ENCODE results near the gene ATP1A1. TPM values are rescaled to one million over a fixed set of nuclear protein-coding genes. Genes with fewer than 3 reads are reported as not detected.

Gene ATP1A1
- polyA plus RNA-seq, 1 donor = 125 TPM

DNA sequence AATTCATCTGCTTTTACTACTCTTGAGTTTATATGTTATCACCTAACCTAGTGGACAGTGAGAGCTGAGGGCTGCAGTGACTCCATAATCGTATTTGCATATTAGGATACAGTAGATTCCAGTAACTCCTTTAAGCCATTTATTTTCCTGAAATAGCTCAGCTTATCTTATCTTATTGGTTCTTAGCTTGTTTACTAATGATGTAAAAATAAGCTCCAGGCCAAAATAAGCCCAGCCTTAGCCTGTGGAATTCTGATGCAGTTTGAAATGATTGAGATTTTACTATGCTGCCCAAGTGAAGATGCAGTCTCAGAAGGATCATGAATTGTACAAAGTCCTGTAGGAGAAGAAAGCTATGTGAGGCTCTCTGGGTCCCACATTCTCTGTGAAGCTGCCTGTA lies 18.1 kb downstream of the ATP1A1 start:
- no peak for DNase-seq

- no peak for DNase-seq
Observed at GRCh38 chr1:116392717-116393404, 19.8 kb downstream of the ATP1A1 start.

DNA sequence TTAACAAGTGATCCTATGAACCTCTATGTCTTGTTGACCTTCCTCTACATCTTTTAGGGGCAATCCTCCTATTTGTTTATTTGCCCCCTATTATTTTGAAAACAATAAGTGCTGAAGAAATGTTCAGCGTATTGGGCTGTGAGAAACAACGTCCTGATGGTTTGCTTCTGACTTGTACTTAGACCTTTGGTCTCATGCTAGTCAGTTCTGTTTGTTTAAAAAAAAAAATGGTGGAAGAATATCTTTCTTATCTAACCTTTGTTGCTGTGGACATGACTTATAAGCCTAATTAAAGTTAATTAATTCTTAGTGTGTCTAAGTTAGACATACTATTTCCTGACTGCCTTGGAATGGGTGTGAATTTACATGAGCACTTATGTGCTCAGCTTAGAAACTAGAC lies 20.7 kb downstream of the ATP1A1 start:
- no peak for DNase-seq

DNA sequence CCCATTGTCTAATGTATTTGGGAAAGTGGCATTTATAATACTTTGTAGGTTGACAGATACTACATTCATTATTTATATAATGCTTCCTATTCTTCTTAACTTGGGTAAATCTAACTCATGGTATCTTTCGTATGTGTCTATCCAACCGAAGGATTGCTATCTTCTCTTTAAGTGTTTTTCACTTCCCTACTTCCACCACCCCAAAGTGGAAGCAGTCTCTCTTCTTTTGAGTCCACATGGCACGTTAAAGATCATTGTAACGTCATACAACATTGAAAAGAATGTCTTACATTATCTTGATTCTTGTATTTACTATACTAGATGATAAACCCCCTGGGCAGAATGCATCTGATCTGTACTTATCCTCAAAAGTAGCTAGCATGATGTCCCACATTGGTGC lies 21.2 kb downstream of the ATP1A1 start:
- DNase-seq = no peak

GRCh38 chr1:116396769-116397168 lies 23.7 kb downstream of the ATP1A1 start:
- DNase-seq = no peak

- DNase-seq = no peak
Observed at GRCh38 chr1:116397728-116398127, 24.7 kb downstream of the ATP1A1 start.

DNA sequence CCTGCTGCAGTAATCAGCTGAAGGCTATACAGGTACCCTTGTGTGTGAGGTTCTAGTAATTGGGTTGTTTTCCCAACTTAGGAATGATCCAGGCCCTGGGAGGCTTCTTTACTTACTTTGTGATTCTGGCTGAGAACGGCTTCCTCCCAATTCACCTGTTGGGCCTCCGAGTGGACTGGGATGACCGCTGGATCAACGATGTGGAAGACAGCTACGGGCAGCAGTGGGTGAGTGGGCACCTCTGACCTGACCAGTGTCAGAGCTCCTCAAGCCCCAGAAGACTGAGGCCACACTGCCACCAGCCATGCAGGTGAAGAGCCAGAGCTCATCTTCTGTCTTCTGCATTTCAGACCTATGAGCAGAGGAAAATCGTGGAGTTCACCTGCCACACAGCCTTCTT lies 27.7 kb downstream of the ATP1A1 start:
- DNase-seq = no peak

DNA sequence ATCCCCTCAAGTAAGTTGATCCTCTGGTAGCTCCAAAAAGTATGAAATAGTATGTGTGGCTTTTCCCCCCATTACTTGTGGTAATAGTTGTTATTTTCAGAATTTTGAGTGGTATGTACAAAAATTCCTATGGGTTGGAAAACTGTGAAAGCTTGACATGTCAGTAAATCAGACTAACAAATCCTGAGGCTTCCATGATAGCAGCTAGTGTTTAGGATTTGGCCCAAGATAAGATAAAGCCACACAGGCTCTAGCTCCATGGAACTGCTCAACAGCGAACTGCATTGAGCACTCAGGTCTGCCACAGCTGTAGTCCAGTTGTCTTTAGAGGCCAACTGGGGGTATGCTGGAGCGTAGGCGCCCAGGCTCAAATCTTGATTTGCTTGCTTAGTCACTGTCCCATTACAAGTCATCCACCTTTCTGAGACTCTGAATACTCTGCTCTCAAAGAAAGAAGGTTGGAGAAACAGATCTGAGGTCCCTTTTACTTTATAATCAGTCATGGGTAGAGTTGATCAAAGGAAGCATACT lies 28.7 kb downstream of the ATP1A1 start:
- DNase-seq = no peak

DNA sequence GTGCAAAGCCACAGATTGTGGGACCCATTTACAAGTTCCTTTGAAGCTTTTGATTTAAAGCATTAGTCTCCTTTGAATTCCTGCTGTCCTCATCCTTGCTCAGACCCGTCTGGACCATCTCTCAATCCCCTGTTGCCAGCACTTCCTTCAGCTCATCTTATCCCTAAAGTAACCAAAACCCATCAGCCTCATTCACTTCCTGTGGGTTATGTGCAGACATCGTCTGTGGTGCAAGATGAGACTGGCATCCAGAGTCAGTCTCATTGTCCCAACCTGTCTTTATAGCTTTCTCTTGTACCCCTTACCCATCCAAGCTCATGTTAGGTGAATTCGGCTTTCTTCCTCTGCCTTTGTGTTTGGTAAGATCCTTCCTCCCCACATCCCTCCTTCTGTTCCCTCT lies 29.3 kb downstream of the ATP1A1 start:
- no peak for DNase-seq

GRCh38 chr1:116403496-116404136 lies 30.6 kb downstream of the ATP1A1 start:
- no peak for DNase-seq

GRCh38 chr1:116404699-116405098 lies 31.7 kb downstream of the ATP1A1 start:
- no peak for DNase-seq

DNA sequence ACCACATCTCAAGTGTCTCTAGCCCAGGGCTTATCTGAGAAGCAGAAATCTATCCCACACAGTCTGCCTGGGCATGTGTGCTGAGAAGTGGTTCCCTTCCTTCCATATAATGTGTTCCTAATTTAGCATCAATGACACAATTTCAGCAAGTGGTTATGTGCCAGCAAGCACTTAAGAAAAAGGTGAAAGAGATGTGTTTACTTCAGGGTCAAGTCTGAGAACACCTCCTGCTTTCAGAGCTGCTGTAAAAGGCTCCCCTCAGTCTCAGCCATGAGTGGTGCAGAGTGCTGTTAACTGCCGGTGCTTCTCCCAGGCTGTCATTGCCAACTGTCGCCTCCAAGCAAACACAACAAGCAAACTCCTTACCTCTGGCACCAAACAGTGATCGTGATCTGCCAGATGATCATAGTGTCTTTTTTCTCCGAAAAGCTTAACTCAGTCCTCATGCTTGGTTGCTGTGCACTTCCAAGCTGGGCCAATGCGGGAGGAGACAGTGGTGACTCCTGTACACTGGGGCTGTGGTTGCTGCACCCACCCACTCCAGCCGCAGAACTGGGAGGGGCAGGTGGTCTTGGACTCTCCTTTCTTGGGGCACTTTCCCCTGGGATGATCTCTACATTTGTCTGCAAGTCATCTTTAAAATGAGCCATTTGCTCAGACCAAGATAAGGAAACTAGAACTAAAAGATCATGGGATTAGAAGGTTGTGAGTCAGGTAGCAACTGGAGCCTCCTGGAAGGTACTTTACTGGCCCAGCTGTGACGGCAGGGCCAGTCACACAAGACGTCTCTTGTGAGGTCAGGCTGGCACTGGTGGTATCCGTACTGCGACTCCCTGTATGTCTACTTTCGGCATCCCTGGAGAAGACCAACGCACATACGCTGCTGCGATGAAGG lies 32.4 kb downstream of the ATP1A1 start:
- DNase-seq = no peak

DNA sequence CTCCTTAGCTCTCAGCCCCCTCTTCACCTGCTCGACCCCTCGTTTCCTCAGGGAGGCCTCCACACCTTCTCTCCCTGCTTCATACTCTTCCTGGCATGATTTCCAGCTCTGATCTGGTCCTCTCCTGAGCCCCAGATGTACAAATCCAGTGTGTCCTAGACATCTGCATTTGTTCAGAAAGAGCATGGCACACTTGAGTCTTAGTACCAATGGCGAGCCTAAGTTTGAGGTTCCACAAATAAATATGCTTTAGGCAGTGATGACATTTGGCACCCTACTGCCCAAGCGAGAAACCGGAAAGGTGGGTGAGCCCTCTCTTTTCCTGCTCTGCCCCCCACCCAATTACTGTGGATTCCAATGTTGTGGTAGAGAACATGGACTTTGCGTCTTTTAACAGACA lies 34.0 kb downstream of the ATP1A1 start:
- no peak for DNase-seq

GRCh38 chr1:116408193-116408592 lies 35.1 kb downstream of the ATP1A1 start:
- no peak for DNase-seq

- no peak for DNase-seq
Observed at GRCh38 chr1:116408803-116409720, 36.0 kb downstream of the ATP1A1 start.

DNA sequence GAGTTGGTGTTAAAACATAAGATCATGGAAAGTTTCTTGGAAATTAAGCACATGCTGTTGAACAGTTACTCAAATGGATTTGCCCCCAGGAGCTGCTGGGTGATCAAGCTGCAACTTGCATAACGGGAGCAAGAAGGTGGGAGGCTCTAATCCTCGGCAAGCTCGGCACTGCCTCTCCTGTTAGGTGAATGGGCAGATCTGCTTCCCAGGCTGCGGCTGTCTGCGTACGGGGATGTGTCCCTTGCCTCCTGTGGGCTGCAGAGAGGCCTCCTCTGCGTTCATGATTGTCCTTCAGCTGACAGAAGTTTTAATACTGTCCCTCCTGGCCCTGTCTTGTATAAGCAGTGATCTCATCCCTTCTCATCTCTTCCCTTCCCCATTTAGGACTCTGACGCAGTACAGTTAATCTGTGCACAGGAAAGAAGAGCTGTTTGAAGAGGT lies 36.7 kb downstream of the ATP1A1 start:
- DNase-seq = no peak

- no peak for DNase-seq
Observed at GRCh38 chr1:116411784-116412479, 38.9 kb downstream of the ATP1A1 start.

DNA sequence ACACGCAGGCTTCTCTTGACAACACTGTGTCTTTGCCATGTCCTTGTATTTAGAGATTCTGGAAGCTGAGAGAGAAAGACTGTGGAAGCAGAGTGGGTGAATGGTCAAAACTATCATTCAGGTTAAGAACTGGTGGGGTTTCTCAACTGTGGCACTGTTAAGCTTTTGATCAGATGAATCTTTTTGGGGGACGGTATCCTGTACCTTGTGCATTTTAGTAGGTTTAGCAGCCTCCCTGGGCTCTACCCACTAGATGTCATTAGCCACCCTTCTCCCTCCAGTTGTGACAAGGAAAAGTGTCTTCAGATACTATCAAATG lies 39.4 kb downstream of the ATP1A1 start:
- DNase-seq = no peak

DNA sequence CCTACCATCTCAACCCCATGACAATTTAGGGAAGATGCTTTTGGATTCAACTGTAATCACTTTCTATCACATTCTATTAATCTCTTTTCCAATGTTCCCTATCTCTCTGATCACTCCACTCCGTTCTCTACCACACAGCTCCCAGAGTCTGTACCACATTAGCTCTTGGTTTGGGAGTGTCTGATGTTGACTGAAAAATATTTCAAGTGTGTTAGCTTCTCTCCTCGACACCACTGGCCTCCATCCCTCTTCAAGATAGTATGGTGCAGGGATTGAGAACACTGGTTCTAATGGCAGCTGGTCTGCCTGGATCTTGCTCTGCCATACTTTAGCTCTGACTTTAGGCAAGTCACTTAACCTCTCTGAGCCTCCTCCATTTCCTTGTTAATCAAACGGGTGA lies 39.9 kb downstream of the ATP1A1 start:
- no peak for DNase-seq

DNA sequence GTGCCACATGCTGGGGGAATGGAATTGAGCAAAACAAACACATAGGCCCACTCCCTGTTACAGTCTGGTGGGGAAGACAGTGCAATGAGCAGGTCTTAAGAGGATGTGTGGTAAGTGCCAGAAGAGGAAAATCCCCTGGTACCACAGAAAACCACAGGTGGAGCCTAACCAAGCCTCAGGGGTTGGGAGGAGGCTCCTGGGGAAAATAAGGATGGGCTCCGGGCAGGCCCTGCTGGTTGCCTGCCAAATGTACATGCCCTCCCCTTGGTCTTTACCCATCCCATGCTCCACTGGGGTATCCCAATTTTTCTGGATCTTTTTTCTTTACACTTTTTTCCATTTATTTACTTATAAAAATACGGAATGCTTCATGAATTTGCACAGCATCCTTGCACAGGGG lies 40.4 kb downstream of the ATP1A1 start:
- no peak for DNase-seq

GRCh38 chr1:116414364-116414763 lies 41.3 kb downstream of the ATP1A1 start:
- no peak for DNase-seq
